Kidney capillary endothelial cell (primary cell): ENCODE measurements around the gene LUC7L.
"Not testable (repeated sequence)": the region's sequence is repeated elsewhere in the genome, so short reads cannot be mapped to it uniquely, and the experiment has no call there.

Source experiments
- DNase-seq: peaks from one replicate; pipeline ENCODE4 v3.0.0-alpha.2; 2018; ENCODE audit warnings: low spot score

Gene LUC7L

DNA sequence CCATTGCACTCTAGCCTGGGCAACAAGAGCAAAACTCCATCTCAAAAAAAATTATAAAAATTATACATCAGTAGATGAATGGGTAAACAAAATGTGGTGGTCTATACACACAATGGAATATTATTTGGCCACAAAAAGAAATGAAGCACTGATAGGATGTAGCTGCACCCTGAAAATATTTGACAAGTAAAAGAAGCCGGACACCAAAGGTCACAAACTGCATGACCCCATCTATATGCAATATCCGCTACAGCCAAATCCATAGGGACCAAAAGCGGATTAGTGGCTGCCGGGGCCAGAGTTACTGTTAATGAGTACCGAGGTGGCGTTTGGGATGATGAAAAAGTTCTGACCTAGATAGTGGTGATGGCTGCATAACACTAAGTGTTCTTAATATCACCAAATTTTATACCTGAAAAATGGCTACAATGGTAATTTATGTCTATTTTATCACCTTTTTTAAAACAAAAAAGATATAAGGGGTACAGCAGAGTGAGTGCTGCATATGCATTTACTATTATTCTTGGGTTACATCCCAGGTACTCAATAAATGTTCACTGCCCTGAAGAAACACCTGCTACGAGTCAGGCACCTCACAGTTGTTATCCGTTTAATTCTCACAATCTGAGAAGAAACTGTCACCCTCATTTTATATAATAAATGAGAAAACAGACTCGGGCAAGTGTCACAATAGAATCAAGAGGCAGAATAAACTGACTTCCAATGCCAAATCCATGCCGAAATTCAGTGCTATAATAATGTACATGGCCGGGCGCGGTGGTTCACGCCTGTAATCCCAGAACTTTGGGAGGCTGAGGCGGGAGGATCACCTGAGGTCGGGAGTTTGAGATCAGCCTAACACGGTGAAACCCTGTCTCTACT is 49.8 kb downstream of the LUC7L start:
- no peak for DNase-seq

DNA sequence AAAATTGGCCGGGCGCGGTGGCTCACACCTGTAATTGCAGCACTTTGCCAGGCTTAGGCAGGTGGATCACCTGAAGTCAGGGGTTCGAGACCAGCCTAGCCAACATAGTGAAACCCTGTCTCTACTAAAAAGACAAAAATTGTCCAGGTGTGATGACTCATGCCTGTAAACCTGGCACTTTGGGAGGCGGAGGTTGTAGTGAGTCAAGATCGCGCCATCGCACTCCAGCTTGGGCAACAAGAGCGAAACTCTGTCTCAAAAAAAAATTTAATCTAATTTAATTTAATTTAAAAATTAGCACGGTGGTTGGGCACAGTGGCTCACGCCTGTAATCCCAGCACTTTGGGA is 50.6 kb downstream of the LUC7L start:
- no peak for DNase-seq

DNA sequence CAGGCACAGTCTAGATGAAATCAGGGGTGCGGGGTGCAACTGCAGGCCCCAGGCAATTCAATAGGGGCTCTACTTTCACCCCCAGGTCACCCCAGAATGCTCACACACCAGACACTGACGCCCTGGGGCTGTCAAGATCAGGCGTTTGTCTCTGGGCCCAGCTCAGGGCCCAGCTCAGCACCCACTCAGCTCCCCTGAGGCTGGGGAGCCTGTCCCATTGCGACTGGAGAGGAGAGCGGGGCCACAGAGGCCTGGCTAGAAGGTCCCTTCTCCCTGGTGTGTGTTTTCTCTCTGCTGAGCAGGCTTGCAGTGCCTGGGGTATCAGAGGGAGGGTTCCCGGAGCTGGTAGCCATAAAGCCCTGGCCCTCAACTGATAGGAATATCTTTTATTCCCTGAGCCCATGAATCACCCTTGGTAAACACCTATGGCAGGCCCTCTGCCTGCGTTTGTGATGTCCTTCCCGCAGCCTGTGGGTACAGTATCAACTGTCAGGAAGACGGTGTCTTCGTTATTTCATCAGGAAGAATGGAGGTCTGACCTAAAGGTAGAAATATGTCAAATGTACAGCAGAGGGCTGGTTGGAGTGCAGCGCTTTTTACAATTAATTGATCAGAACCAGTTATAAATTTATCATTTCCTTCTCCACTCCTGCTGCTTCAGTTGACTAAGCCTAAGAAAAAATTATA is 51.1 kb downstream of the LUC7L start:
- DNase-seq: no peak

DNA sequence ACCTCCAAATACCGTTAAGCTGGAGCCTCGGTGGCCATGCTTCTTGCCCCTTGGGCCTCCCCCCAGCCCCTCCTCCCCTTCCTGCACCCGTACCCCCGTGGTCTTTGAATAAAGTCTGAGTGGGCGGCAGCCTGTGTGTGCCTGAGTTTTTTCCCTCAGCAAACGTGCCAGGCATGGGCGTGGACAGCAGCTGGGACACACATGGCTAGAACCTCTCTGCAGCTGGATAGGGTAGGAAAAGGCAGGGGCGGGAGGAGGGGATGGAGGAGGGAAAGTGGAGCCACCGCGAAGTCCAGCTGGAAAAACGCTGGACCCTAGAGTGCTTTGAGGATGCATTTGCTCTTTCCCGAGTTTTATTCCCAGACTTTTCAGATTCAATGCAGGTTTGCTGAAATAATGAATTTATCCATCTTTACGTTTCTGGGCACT is 51.8 kb downstream of the LUC7L start:
- DNase-seq: no peak

DNA sequence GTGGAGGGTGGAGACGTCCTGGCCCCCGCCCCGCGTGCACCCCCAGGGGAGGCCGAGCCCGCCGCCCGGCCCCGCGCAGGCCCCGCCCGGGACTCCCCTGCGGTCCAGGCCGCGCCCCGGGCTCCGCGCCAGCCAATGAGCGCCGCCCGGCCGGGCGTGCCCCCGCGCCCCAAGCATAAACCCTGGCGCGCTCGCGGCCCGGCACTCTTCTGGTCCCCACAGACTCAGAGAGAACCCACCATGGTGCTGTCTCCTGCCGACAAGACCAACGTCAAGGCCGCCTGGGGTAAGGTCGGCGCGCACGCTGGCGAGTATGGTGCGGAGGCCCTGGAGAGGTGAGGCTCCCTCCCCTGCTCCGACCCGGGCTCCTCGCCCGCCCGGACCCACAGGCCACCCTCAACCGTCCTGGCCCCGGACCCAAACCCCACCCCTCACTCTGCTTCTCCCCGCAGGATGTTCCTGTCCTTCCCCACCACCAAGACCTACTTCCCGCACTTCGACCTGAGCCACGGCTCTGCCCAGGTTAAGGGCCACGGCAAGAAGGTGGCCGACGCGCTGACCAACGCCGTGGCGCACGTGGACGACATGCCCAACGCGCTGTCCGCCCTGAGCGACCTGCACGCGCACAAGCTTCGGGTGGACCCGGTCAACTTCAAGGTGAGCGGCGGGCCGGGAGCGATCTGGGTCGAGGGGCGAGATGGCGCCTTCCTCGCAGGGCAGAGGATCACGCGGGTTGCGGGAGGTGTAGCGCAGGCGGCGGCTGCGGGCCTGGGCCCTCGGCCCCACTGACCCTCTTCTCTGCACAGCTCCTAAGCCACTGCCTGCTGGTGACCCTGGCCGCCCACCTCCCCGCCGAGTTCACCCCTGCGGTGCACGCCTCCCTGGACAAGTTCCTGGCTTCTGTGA is 52.5 kb downstream of the LUC7L start, which contains the start of gene HBA1:
TSS of gene HBA1 (plus strand) at position 204 of the 906 bp plus-strand sequence. CDS start at position 241, 37 bp downstream.
- not testable (repeated sequence) for DNase-seq

DNA sequence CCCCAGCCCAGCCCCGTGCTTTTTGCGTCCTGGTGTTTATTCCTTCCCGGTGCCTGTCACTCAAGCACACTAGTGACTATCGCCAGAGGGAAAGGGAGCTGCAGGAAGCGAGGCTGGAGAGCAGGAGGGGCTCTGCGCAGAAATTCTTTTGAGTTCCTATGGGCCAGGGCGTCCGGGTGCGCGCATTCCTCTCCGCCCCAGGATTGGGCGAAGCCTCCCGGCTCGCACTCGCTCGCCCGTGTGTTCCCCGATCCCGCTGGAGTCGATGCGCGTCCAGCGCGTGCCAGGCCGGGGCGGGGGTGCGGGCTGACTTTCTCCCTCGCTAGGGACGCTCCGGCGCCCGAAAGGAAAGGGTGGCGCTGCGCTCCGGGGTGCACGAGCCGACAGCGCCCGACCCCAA is 53.2 kb downstream of the LUC7L start:
- not testable (repeated sequence) for DNase-seq

DNA sequence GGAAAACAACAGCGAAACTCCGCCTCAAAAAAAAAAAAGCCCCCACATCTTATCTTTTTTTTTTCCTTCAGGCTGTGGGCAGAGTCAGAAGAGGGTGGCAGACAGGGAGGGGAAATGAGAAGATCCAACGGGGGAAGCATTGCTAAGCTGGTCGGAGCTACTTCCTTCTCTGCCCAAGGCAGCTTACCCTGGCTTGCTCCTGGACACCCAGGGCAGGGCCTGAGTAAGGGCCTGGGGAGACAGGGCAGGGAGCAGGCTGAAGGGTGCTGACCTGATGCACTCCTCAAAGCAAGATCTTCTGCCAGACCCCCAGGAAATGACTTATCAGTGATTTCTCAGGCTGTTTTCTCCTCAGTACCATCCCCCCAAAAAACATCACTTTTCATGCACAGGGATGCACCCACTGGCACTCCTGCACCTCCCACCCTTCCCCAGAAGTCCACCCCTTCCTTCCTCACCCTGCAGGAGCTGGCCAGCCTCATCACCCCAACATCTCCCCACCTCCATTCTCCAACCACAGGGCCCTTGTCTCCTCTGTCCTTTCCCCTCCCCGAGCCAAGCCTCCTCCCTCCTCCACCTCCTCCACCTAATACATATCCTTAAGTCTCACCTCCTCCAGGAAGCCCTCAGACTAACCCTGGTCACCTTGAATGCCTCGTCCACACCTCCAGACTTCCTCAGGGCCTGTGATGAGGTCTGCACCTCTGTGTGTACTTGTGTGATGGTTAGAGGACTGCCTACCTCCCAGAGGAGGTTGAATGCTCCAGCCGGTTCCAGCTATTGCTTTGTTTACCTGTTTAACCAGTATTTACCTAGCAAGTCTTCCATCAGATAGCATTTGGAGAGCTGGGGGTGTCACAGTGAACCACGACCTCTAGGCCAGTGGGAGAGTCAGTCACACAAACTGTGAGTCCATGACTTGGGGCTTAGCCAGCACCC is 54.0 kb downstream of the LUC7L start:
- DNase-seq: no peak

DNA sequence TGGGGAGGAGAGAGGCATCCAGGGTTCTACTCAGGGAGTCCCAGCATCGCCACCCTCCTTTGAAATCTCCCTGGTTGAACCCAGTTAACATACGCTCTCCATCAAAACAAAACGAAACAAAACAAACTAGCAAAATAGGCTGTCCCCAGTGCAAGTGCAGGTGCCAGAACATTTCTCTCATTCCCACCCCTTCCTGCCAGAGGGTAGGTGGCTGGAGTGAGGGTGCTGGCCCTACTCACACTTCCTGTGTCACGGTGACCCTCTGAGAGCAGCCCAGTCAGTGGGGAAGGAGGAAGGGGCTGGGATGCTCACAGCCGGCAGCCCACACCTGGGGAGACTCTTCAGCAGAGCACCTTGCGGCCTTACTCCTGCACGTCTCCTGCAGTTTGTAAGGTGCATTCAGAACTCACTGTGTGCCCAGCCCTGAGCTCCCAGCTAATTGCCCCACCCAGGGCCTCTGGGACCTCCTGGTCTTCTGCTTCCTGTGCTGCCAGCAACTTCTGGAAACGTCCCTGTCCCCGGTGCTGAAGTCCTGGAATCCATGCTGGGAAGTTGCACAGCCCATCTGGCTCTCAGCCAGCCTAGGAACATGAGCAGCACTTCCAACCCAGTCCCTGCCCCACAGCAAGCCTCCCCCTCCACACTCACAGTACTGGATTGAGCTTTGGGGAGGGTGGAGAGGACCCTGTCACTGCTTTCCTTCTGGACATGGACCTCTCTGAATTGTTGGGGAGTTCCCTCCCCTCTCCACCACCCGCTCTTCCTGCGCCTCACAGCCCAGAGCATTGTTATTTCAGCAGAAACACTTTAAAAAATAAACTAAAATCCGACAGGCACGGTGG is 55.1 kb downstream of the LUC7L start:
- not testable (repeated sequence) for DNase-seq

DNA sequence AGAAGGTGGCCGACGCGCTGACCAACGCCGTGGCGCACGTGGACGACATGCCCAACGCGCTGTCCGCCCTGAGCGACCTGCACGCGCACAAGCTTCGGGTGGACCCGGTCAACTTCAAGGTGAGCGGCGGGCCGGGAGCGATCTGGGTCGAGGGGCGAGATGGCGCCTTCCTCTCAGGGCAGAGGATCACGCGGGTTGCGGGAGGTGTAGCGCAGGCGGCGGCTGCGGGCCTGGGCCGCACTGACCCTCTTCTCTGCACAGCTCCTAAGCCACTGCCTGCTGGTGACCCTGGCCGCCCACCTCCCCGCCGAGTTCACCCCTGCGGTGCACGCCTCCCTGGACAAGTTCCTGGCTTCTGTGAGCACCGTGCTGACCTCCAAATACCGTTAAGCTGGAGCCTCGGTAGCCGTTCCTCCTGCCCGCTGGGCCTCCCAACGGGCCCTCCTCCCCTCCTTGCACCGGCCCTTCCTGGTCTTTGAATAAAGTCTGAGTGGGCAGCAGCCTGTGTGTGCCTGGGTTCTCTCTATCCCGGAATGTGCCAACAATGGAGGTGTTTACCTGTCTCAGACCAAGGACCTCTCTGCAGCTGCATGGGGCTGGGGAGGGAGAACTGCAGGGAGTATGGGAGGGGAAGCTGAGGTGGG is 55.9 kb downstream of the LUC7L start:
- DNase-seq: not testable (repeated sequence)

DNA sequence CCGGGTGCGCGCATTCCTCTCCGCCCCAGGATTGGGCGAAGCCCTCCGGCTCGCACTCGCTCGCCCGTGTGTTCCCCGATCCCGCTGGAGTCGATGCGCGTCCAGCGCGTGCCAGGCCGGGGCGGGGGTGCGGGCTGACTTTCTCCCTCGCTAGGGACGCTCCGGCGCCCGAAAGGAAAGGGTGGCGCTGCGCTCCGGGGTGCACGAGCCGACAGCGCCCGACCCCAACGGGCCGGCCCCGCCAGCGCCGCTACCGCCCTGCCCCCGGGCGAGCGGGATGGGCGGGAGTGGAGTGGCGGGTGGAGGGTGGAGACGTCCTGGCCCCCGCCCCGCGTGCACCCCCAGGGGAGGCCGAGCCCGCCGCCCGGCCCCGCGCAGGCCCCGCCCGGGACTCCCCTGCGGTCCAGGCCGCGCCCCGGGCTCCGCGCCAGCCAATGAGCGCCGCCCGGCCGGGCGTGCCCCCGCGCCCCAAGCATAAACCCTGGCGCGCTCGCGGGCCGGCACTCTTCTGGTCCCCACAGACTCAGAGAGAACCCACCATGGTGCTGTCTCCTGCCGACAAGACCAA is 56.8 kb downstream of the LUC7L start, which contains the start of gene HBA2:
TSS of gene HBA2 (plus strand) at position 503 of the 568 bp plus-strand sequence. CDS start at position 540, 37 bp downstream.
- not testable (repeated sequence) for DNase-seq

DNA sequence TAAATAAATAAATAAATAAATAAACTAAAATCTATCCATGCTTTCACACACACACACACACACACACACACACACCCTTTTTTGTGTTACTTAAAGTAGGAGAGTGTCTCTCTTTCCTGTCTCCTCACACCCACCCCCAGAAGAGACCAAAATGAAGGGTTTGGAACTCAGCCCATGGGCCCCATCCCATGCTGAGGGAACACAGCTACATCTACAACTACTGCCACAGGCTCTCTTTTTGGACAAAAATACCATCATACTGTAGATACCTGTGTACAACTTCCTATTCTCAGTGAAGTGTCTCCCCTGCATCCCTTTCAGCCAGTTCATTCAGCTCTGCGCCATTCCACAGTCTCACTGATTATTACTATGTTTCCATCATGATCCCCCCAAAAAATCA is 58.5 kb downstream of the LUC7L start:
- DNase-seq: no peak

DNA sequence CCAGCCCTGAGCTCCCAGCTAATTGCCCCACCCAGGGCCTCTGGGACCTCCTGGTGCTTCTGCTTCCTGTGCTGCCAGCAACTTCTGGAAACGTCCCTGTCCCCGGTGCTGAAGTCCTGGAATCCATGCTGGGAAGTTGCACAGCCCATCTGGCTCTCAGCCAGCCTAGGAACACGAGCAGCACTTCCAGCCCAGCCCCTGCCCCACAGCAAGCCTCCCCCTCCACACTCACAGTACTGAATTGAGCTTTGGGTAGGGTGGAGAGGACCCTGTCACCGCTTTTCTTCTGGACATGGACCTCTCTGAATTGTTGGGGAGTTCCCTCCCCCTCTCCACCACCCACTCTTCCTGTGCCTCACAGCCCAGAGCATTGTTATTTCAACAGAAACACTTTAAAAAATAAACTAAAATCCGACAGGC is 59.2 kb downstream of the LUC7L start:
- DNase-seq: peak; percentile 11

DNA sequence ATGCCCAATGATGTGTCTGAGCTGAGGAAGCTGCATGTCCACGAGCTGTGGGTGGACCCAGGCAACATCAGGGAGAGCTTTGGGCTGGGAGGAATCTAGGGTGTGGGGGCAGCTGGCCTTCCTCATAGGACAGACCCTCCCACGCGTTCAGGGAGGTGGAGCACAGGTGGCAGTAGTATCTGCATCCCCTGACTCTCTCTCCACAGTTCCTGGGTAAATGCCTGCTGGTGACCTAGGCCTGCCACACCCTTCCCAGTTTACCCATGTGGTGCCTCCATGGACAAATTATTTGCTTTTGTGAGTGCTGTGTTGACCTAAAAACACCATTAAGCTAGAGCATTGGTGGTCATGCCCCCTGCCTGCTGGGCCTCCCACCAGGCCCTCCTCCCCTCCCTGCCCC is 60.2 kb downstream of the LUC7L start:
- DNase-seq: no peak

DNA sequence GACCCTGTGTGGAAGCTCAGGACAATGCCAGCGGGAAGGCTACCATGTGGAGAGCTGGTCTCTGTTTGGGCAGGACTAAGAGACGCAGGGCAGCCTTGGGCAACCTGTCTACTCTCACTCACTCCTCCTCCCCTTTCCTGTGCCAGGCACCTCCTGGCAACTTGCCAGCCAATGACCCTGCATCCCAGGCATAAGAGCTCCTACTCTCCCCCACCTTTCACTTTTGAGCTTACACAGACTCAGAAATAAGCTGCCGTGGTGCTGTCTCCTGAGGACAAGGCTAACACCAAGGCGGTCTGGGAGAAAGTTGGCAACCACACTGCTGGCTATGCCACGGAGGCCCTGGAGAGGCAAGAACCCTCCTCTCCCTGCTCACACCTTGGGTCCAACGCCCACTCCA is 60.8 kb downstream of the LUC7L start:
- DNase-seq: no peak

DNA sequence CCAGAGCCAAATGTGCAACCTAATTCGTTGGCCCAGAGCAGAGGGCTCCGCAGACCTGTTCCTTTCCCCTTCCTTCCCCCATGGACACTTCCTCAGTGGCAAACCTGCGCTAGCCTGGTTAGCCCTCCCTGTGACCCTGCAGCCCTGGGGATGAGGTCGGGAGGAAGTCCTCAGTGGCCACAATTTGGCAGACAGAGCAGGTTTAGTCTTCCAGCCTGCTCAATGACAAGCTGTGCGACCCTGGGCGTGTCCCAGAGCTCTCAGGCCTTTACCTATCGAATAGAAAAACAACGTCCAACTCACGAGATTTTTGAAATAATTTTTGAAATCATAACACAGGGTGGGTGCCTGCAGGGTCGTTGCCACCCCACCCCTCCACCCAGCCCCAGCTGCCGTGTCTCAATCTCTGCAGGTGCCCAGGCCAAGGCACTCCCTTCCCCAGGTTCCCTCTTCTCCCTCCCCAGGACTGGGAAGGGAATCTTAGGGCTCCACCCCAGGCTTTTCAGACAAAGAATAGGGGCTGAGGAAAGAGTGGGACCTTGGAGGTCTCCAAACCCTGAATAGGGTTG is 62.0 kb downstream of the LUC7L start:
- DNase-seq: no peak

DNA sequence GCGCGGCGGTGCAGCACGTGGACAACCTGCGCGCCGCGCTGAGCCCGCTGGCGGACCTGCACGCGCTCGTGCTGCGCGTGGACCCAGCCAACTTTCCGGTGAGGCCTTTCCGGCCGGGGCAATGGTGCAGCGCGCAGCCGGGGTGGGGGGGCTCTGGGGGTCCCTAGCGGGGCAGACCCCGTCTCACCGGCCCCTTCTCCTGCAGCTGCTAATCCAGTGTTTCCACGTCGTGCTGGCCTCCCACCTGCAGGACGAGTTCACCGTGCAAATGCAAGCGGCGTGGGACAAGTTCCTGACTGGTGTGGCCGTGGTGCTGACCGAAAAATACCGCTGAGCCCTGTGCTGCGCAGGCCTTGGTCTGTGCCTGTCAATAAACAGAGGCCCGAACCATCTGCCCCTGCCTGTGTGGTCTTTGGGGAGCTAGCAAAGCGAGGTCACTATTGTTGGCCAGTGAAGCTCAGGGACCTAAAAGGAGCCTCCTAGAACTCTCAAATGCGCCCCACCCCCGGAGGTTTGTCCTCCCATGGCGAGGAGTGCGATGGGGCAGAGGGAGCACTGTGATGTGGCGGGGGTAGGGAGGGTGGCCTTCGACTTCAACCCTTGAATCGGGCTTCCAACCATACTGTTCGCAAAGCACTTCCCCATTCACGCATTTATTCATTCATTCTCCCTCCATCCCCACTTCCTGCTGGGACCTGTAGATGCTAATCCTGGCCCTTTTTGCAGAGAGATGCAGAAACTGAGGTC is 62.7 kb downstream of the LUC7L start:
- DNase-seq: no peak

DNA sequence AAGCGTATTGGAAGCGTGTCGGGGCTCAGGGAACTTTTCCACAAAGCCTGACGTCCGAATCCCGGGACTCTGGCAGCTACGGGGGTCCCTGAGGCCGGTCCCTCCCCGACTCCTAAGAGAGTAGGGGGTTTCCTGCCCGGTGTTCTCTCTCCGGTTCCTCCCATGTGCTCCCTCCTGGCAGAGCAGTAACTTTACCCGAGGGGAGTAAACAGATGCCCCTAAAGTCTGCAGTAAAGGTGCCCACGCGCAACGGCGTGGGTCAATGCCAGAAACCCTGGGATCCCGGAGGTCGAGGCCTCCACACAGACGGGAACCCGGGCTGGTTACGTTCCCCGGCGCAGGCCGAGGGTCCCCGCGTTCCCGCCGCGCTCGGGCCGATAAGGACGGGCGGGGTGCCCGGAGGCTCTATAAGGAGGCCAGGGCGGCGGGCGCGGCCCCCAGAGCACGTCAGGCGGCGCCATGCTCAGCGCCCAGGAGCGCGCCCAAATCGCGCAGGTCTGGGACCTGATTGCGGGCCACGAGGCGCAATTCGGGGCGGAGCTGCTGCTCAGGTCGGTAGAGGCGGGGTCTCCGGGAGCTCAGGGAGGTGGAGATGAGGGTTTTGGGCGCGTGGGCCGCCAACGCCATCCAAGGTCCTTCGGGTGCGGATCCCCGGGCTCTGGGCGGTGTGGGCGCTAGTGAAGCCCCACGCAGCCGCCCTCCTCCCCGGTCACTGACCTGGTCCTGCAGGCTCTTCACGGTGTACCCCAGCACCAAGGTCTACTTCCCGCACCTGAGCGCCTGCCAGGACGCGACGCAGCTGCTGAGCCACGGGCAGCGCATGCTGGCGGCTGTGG is 63.5 kb downstream of the LUC7L start, which contains the start of gene HBM:
TSS of gene HBM (plus strand) at position 440 of the 836 bp plus-strand sequence. CDS start at position 460, 20 bp downstream.
- no peak for DNase-seq
